NCI-H524 (cell line): ENCODE measurements around the gene LAMA3.

Source experiments
- DNase-seq, 2 experiments: peaks; one replicate each; lab custom pipeline; 2025; lab: John Stamatoyannopoulos, UW

The LAMA3 gene

DNA sequence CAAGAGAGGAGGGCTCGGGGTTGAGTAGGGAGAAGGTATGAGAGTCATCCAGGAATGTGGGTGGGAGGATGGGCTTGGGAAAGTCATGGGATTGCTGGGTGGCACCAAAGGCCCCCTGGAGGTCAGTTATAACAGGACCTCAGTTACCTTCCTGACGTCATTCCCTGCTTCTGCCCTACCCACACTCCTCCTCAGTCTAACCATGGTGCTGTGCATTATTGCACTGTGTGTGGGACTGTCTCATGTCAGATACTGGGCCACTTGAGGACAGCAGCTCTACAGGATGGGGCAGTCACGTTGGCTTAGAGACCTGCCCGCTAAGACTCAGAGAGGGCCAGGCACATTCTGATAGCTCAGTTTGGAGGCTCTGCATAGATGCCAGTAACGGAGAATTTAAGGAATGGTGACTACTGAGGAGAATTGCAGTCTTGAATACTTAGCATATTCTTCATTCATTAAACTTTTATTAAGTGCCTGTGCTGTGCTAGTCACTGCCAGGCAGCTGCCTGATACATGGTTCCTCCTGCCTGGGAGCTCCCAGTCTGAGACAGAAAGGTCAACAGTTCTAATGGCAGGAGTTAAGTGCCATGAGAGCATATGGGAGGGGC lies 90.5 kb downstream of the LAMA3 start:
- no peak for DNase-seq

DNA sequence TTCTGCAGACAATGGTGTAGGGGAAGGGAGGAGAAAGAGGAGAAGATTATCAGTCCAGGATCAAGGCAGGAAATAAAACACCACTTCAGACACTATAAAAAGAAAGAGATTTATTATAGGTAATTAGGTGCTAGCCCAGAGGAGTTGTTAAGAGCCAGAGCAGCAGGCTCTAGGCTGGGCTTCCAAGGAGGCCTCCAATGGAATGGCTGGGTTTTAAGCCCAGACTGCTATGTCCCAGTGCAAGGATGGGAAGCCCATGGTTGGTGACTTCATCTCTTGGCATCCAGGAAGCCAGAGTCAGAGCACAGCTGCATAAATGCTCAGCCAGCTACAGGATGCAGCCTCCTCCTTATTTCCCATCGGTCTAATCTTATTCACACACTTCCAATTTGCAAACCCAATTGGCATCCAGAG lies 95.6 kb downstream of the LAMA3 start:
- DNase-seq, result no peak

DNA sequence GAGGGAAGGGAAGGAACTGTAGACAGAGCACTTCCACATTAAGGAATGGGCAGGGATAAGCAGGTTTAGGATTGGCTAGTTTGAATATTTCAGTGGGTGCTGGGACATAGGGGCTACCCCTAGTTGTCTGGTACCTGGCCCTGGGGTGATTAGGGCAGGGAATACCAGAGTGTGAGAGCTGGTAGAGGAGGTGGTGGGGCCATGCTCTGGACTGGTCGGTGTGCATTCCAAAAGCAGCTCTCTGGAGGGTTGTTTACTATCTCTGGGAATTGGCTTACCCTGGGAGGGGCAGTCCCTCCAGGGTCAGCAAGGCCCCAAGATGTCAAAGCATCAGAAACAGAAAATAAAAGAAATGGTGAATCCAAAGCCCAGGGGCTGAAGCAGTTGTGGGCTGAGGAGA lies 103.8 kb downstream of the LAMA3 start:
- DNase-seq, result no peak

DNA sequence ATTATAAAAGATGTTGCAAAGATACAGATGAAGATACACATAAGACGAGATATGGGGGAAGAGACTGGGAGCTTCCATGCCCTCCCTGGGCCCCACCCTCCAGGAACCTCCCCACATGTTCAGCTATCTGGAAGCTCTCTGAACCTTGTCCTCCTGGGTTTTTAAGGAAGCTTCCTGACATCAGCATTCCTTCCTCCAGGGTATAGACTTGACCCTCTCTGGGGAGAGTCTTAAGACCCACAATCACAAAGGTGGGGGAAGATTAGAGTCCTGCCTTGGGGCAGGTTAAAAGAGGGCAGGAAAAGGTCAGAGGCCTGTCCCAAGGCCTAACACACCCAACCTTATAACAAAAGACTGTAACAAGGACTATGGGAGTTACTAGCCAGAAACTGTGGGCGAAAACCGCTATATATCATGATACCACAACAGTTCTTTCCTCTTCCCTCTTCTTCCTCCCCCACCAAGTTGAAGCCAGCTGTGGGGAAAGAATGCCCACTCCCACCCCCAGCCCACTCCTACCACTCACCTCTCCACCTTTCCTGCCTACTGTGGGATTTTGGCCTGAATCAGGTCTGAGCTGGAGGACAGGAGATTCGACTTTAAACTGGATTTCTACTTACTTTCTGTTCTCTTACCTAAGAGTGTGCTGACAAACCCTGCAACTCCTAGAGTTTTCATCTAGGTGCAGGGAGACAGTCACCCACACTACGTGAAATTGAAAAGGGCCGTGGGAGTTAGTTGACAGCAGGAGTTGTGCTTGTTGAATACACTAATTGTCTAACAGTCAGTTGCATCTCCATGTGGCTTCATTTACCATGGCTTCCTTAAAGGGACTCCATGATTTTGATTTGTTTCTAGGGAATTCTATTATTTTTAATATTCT lies 105.0 kb downstream of the LAMA3 start:
- no peak for DNase-seq

DNA sequence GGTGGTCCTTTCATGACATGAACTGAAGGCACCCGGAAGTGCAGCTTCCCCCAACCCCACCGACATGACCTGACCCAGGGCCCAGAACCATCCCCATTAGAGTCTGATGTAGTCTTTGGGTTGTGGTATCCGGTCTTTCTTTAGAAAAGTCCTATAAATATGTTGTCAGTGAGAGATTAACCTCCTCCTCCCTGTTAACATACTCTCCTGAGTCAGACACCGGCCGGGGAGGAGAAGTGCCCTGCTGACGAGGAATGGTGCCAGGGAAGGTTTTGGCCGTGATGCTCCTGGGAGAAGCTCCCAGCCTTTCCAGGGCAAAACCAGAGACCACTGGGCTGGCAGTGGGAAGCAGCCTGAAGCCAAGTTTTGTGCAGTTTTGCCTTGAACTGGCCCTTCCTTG lies 109.0 kb downstream of the LAMA3 start:
- DNase-seq, result no peak

DNA sequence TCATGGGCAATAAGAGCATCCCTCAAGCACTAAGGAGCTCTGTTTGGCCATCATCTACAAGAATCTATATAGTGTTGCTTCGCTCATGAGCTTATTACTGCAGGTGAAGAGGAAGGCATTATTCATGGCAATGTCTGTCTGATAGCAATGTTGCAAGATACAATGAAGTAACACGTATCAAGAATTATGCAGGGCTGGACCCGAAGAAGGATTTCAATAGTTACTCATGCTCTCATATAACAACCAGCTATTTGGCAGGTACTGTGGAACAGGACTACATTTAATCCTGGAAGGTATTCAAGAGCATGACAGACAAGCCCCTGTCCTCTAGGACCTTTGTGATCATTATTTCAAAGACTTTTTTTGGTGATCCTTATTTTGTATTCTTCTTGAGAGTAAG lies 109.6 kb downstream of the LAMA3 start:
- DNase-seq, result no peak

DNA sequence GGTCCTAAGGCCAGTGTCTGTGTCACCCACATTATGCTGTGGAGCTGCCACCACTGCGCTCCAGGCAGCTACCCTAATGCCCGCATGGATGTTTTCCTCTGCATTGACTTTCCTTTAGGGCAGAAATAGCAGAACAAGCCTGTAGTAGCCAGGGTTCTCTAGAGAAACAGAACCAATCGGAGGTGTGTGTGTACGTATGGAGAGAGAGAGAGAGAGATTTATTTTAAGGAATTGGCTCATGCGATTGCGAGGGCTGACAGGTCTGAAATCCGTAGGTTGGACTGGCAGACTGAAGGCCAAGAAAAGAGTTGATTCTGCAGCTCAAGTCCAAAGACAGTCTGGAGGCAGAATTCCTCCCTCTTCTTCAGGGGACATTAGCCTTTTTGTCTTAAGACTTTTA lies 110.3 kb downstream of the LAMA3 start:
- DNase-seq, result no peak

DNA sequence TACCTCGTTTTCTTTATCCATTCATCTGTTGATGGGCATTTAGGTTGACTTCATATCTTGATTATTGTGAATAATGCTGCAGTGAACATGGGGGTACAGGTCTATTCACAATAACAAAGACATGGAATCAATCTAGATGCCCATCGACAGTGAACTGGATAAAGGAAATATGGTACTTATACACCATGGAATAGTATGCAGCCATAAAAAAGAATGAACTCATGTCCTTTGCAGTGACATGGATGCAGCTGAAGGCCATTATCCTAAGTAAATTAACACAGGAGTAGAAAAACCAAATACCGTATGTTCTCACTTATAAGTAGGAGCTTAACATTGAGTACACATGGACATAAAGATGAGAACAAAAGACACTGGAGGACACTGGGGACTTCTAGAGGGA lies 111.6 kb downstream of the LAMA3 start:
- no peak for DNase-seq

DNA sequence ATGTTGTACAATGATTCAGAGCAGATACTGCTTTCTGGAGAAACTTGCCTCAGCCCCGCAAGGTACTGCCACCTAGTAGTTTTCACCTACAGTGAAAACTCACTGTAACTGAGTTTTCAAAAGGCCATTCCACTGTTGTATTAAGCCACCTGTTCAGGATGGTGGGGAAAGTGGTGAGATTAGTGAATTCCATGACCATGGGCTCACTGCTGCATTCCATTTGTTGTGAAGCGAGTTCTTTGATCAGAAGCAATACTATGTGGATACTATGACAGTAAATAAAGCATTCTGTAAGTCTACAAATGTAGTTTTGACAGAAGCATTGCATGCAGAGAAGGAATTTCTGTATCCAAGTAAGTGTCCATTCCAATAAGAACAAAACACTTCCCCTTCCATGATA lies 113.6 kb downstream of the LAMA3 start:
- no peak for DNase-seq

DNA sequence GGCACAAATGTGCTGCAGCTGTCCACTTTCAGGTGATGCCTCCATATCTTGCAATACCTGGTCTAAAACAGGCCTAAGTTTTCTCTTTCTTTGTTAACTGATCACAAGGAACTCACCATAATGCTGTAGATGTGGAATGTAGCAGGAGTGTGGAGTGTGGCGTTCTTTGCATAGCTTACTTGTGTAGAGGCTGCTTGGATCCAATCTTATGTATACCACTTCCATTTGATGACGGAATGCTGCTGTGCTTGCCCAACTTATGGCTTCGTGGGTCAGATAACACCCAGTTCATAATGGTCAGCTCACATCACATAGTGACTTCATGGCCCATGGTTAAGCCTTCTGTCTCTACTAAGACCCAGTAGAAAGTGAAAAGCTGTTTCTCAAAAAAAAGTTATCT lies 114.5 kb downstream of the LAMA3 start:
- no peak for DNase-seq

DNA sequence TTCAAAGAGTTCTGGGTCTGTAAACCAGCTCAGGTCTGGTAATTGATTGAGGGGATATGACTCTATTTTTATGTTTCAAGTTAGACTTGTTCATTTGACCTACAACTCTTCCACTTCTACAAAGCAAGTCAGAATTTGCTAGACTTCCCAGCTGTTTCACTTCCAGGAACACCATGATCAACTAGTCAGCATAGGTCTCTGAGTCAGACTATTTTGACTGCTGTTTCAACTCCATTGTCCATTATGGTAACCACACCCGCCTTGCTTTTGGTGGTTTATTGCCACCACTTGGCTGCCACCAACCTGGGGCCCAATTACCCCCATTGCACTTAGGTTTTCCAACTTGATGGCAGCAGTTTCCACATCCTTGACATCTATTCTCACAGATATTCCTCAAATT lies 116.6 kb downstream of the LAMA3 start:
- no peak for DNase-seq

DNA sequence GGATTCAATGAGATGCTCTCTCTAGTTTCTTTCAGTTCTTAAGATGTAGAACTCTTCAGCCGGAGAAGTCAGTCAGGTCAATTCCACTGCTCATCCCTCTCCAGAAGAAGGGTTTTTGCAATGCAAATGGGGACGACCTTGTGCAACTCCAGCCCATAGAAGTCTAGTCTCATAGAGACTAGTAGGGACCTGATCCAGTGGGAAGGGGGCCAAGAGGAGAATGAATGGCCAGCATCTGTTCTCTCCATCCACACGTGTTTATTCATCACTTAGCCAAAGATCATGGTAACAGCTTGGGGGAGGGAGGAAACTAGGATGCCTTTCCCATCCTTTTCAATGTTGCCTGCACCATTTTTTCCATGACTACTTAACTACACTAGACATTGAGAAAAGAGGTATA lies 120.2 kb downstream of the LAMA3 start:
- no peak for DNase-seq

DNA sequence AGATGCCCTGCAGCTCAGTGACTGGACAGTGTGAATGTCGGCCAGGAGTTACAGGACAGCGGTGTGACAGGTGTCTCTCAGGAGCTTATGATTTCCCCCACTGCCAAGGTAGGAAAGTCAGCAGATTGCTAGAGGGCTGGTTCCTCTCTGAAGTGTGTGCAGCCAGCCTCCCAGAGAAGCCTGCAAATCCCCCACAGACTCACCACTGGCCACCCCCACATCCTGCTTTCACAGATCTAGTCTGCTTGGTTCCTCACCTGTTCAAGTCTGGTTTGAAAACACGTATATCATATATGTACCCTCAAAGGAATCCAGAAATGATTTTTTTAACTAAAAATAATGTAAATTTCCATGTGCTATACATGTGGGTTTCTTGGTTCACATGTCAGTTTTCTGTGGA lies 121.1 kb downstream of the LAMA3 start:
- peak in 1 of 2 experiments; percentile 1 for DNase-seq

DNA sequence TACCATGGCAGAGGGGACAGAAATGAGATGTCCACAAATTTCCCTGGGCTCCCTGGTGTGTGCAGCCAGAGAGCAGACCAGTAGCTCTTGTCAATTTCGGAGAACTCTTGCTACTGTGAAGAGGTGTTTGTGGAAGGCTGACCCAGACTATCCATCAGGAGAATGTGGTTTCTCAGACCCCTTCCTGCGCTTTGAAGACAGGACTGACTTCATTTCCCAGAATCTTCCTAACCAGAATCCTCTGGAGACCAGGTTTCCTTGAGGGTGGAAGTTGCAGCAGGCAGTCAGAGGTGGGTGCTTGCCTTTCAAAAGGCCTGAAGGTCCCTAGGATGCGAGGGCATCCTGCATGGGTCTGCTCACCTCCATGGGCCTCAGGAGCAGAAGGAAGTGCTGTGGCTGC lies 121.9 kb downstream of the LAMA3 start:
- no peak for DNase-seq

DNA sequence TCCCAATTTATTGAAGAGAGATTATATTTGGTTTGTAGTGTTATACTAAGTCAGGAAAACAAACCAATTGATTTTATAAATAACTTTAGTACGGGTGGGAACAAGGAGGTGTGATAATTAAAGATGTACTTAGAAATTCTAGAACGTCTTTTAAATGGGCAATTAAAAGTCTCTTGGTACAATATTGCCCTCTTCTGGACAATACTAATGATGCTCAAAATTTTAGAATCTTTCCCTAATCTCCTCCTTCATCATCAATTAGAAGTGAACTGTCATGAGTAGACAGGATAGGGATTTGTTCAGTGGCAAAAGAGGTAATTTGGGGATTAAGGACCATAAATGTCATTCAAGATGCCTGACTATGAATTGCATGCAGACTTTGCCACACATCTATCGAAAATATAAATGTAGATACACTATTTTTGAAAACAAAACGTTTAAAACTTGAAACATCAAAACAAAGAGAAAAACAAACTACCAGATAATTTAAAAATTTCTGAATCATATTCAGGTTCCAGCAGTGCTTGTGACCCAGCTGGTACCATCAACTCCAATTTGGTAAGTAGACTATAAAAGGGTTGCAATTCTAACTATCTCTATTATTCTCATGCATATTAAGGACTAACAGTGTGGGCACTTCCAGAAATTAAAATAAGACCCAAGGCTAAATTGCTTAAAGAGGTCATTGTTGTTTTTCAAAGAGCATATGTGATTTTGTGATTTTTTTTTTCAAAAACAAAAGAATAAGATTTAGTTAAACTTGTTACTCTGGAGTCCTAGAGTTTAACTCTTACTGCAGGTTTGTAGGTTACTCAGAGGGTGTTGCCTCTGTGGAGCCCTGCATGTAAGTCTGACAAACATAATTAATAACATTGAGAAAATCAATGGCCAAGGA lies 123.5 kb downstream of the LAMA3 start:
- peak; percentile 8 to 62 for DNase-seq

DNA sequence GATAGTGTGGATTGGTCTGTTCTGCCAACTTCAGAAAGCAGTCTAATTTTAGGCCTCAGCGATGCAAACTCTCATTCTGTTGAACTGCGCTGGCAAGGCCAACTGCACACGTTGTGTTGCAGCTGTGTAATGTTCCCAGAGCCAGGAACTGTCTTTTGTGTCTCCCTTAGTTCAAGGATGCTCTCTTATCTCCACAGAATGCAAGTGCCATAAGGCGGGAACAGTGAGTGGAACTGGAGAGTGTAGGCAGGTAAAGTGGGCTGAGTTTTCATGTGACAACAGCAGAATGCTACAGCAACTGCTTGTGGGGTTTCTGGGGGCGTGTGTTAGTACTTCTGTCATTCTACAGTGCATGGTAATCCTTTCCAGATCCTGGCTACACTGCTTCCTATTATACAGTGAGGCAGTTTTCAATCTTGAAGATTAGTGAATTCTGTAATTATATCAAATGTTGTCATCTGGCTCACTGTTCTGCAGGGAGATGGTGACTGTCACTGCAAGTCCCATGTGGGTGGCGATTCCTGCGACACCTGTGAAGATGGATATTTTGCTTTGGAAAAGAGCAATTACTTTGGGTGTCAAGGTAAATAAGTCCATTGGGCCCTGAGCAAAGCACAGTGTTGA lies 125.8 kb downstream of the LAMA3 start:
- no peak for DNase-seq

DNA sequence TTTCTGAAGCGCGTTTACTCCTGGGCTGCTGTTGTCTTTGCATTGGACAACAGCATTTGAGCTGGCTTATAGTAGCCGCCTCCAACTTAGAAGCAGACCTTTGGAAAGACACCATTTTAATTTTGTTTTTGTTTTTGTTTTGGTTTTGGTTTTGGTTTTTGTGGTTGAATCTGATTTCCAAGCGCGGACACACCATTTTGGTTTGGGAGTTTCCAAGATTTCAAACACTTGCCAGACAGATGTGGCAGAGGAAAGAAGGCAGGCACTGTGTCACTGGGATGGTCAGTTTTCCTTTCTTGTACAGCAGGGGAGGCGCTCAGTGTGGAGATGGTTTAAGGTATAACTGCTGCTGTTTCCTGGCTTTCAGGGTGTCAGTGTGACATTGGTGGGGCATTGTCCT lies 126.8 kb downstream of the LAMA3 start:
- DNase-seq, result no peak

DNA sequence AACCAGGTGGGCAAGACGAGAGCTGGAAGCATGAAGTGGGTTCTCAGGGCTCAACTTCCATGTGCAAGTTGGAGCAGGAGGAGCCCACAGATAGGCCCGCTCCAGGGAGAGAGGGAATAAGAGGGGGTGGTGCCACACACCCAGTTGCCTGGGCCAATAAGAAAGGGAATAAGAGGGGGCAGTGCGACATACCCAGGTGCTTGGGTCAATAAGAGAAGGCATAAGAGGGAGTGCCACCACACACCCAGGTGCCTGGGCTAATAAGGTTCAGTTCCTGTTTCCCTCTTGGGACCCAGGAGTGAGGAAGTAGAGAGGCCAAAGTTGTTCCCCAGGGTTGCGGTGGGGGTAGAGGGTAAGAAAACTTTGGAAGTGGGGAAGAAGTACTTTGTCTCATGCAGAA lies 127.5 kb downstream of the LAMA3 start:
- no peak for DNase-seq

DNA sequence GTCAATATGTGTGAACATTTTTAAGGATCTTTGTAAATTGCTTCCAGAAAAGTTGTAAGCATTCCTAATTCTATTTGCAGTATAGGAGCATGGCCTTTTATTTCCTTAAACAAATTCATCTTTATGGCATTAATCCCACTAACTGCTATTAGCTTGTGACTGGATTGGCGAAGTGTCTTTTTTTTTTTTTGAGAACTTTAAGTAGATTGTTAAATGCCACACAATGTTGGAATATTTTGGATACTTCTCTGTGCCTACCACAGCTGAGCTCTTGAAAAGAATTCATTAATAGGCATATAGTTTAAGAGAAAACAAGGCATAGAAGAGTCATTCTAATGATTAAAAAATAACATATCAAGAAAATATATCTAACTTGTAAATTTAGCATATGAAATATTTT lies 129.7 kb downstream of the LAMA3 start:
- no peak for DNase-seq

DNA sequence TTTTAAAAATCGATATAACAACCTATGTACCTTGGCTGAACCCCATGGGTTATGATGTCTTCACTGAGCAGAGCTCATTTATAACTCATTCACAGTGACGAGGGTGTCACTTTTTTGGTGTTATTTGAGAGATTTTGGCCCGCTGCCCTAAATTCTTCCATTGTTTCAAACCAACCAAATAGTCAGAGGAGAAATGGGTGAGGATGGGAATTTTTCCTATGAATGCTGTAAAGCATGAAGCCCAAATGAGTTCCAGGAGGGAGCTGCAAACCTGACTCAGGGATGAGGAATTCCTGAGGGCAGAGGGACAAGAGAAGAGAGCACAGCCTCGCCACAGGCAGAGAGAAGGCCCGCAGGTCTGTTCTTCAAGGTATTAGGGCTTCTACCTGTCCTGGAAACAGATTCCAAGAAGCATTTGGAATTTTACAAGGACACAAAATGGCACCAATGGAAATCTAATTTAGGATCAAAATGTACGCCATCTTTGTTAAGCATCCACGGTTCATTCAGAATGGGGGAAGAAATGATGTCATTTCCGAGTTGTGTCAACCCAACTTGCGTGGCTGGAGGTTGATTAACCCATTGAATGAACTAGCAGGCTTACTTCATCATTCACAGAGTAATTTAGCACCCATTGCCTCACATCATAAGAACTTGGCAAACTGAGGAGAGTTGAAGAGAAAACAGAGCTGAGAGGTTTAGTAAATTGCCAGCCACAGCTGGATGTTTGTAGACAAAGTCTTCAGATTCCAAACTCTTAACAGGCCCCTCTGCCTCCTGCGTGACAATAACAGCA lies 133.5 kb downstream of the LAMA3 start:
- no peak for DNase-seq

DNA sequence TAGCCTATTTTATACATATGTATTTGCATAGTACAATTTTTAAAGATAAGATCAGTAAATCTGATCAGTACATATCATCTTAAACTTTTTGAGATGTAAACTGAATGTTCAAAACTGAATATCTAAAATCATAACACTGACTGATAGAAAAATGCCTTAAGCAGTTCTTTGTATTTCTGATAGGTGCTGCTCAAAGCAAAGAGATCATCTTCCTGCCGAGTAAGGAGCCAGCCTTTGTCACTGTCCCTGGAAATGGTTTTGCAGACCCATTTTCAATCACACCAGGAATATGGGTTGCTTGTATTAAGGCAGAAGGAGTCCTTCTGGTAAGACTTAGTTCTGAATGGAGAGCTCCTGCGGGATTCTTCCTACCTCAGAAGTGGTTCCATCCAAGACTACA lies 135.0 kb downstream of the LAMA3 start:
- no peak for DNase-seq
